ENCODE data around the gene MRPL12. TPM values are rescaled to one million over a fixed set of nuclear protein-coding genes. Genes with fewer than 3 reads are reported as not detected.
A peak's percentile ranks its signal among the peaks of the same experiment; 100 is the strongest.
"Not testable (repeated sequence)": the region's sequence is repeated elsewhere in the genome, so short reads cannot be mapped to it uniquely, and the experiment has no call there.

Gene MRPL12
- total RNA-seq, 2 donors from 2014 or later, result 21.4 to 21.8 TPM

GRCh38 chr17:81739593-81739992 lies 36.4 kb downstream of the MRPL12 start:
- H3K27ac Mint-ChIP-seq; H3K4me3 Mint-ChIP-seq; H3K4me1 Mint-ChIP-seq; ATAC-seq; H3K36me3 Mint-ChIP-seq (ENCODE audit: low read depth); DNase-seq; H3K9me3 ChIP-seq (ENCODE audit: control insufficient read depth, low read length, poor library complexity, severe bottlenecking): not testable (repeated sequence)
- peaks cover 15% of the 10 kb centered on the region for H3K27me3 Mint-ChIP-seq

GRCh38 chr17:81740395-81740961 lies 37.3 kb downstream of the MRPL12 start:
- no peaks in the 10 kb centered on the region for H3K9me3 ChIP-seq (ENCODE audit: control insufficient read depth, low read length, poor library complexity, severe bottlenecking)
- Mint-ChIP-seq H3K27me3 (peaks cover 15% of the 10 kb centered on the region), H3K4me1 (peaks cover 6% of the 10 kb centered on the region), H3K27ac (no peak overlapping the region), H3K4me3 (no peak overlapping the region), H3K36me3 (ENCODE audit: low read depth) (peaks cover 4% of the 10 kb centered on the region)
- DNase-seq (no peak), ATAC-seq (peak; percentile 33)

- no peak for ATAC-seq
- no peaks in the 10 kb centered on the region for H3K9me3 ChIP-seq (ENCODE audit: control insufficient read depth, low read length, poor library complexity, severe bottlenecking)
- peaks cover 4% of the 10 kb centered on the region for H3K36me3 Mint-ChIP-seq (ENCODE audit: low read depth)
- no peak overlapping the region for H3K27ac Mint-ChIP-seq
- no peak overlapping the region for H3K4me3 Mint-ChIP-seq
- peaks cover 9% of the 10 kb centered on the region for H3K27me3 Mint-ChIP-seq
- peaks cover 2% of the 10 kb centered on the region for H3K4me1 Mint-ChIP-seq
- DNase-seq, result no peak
Observed at GRCh38 chr17:81741049-81741593, 38.0 kb downstream of the MRPL12 start.

GRCh38 chr17:81741594-81742452 lies 38.7 kb downstream of the MRPL12 start:
- peaks cover 2% of the 10 kb centered on the region for H3K4me1 Mint-ChIP-seq
- no peaks in the 10 kb centered on the region for H3K9me3 ChIP-seq (ENCODE audit: control insufficient read depth, low read length, poor library complexity, severe bottlenecking)
- no peak overlapping the region for H3K27ac Mint-ChIP-seq
- no peak overlapping the region for H3K4me3 Mint-ChIP-seq
- H3K27me3 Mint-ChIP-seq, result peaks cover 9% of the 10 kb centered on the region
- peaks cover 4% of the 10 kb centered on the region for H3K36me3 Mint-ChIP-seq (ENCODE audit: low read depth)
- no peak for ATAC-seq
- DNase-seq, result no peak

Other genes starting within 250 kb of the MRPL12 start
- gene ACTG1, start 190.6 kb upstream of the MRPL12 start, total RNA-seq, result 1,000 to 10,000 TPM; 1,202 to 1,502 TPM
- under 1 TPM; 0.65 to 0.72 TPM for gene FSCN2, start 175.0 kb upstream of the MRPL12 start, total RNA-seq
- 10 to 100 TPM; 25.2 to 30.6 TPM for gene FAAP100, start 151.0 kb upstream of the MRPL12 start, total RNA-seq
- 10 to 100 TPM; 76.0 to 84.1 TPM for gene NPLOC4, start 66.3 kb upstream of the MRPL12 start, total RNA-seq
- gene TSPAN10, start 66.2 kb upstream of the MRPL12 start, total RNA-seq, result under 1 TPM in 1 of 2 donors, not detected in 1; 0.15 TPM
- 1 to 10 TPM in 1 of 2 donors, under 1 TPM in 1; 0.50 to 2.2 TPM for gene PDE6G, start 46.8 kb upstream of the MRPL12 start, total RNA-seq
- 10 to 100 TPM; 32.8 to 34.4 TPM for gene OXLD1, start 36.8 kb upstream of the MRPL12 start, total RNA-seq
- gene CCDC137, start 36.6 kb upstream of the MRPL12 start, total RNA-seq, result 10 to 100 TPM; 15.0 to 18.4 TPM
- gene ARL16, start 19.6 kb upstream of the MRPL12 start, total RNA-seq, result 10 to 100 TPM; 10.5 to 34.0 TPM
- 100 to 1,000 TPM; 111 to 121 TPM for gene HGS, start 19.4 kb upstream of the MRPL12 start, total RNA-seq
- gene SLC25A10, start 8.9 kb downstream of the MRPL12 start, total RNA-seq, result 1 to 10 TPM; 3.4 TPM
- not detected for gene GCGR, start 100.8 kb downstream of the MRPL12 start, total RNA-seq
- gene MCRIP1, start 129.9 kb downstream of the MRPL12 start, total RNA-seq, result 10 to 100 TPM; 50.3 to 51.9 TPM
- not detected for gene PPP1R27, start 131.7 kb downstream of the MRPL12 start, total RNA-seq
- 100 to 1,000 TPM; 281 to 320 TPM for gene P4HB, start 157.2 kb downstream of the MRPL12 start, total RNA-seq
- 100 to 1,000 TPM; 564 to 643 TPM for gene ARHGDIA, start 168.0 kb downstream of the MRPL12 start, total RNA-seq
- gene ALYREF, start 188.2 kb downstream of the MRPL12 start, total RNA-seq, result 10 to 100 TPM; 79.9 to 88.8 TPM
- gene ANAPC11, start 188.4 kb downstream of the MRPL12 start, total RNA-seq, result 10 to 100 TPM; 32.8 to 36.2 TPM
- gene NPB, start 198.9 kb downstream of the MRPL12 start, total RNA-seq, result not detected
- 10 to 100 TPM; 21.6 to 26.0 TPM for gene PCYT2, start 208.0 kb downstream of the MRPL12 start, total RNA-seq
- 10 to 100 TPM; 48.9 to 58.2 TPM for gene SIRT7, start 214.8 kb downstream of the MRPL12 start, total RNA-seq
- gene MAFG, start 224.4 kb downstream of the MRPL12 start, total RNA-seq, result 10 to 100 TPM; 15.4 to 23.0 TPM
- 1 to 10 TPM in 1 of 2 donors, under 1 TPM in 1; 0.72 to 1.9 TPM for gene PYCR1, start 233.9 kb downstream of the MRPL12 start, total RNA-seq
- gene MYADML2, start 243.9 kb downstream of the MRPL12 start, total RNA-seq, result not detected

Measured in T-helper 17 cell (primary cell).